H1 (cell line): ENCODE measurements around the gene CBFB. TPM values are rescaled to one million over a fixed set of nuclear protein-coding genes. Genes with fewer than 3 reads are reported as not detected.
A peak's percentile ranks its signal among the peaks of the same experiment; 100 is the strongest.

ENCODE experiments used
- CTBP2 ChIP-seq: IDR thresholded peaks from 2 replicates; pipeline ENCODE4 v1.7.0; 2011; ENCODE audit warnings: borderline replicate concordance, mild to moderate bottlenecking, moderate library complexity, mixed read lengths, low read length; ENCODE audit not compliant: insufficient read depth, insufficient read length
- EP300 ChIP-seq, 2 experiments: IDR thresholded peaks; 1 replicate in 1 of 2; 2 replicates in 1 of 2; pipeline ENCODE4 v1.6.1; 2011 to 2012; ENCODE audit warnings: low read depth in 2 of 2, low read length in 2 of 2, mild to moderate bottlenecking in 2 of 2, borderline replicate concordance in 1 of 2, inconsistent platforms in 1 of 2, moderate library complexity in 1 of 2
- GTF2F1 ChIP-seq: IDR thresholded peaks from 2 replicates; pipeline ENCODE4 v1.6.1; 2012; ENCODE audit warnings: low read depth, low read length, improper control_type of control experiment, borderline replicate concordance
- JUND ChIP-seq: IDR thresholded peaks from 2 replicates; pipeline ENCODE4 v1.6.1; 2011; ENCODE audit warnings: mild to moderate bottlenecking, improper control_type of control experiment, low read length
- PHF8 ChIP-seq: fragments of 200-600 bp; sonication (generic); conservative IDR thresholded peaks from 2 replicates; pipeline ENCODE4 v1.7.1; 2012; ENCODE audit warnings: low read depth, mild to moderate bottlenecking, inconsistent platforms, low read length, moderate library complexity
- RAD21 ChIP-seq, 2 experiments: IDR thresholded peaks in 1 of 2; conservative IDR thresholded peaks in 1 of 2; 2 replicates each; pipeline ENCODE4 v1.6.1; 2011; ENCODE audit warnings: low read depth in 2 of 2, low read length in 2 of 2, improper control_type of control experiment in 1 of 2, inconsistent platforms in 1 of 2, mild to moderate bottlenecking in 1 of 2, moderate library complexity in 1 of 2
- SIX5 ChIP-seq: IDR thresholded peaks from 2 replicates; pipeline ENCODE4 v1.6.1; 2011; ENCODE audit warnings: mild to moderate bottlenecking, low read depth, low read length
- SUZ12 ChIP-seq: fragments of 200-600 bp; sonication (generic); IDR thresholded peaks from 2 replicates; pipeline ENCODE4 v1.6.1; 2012; ENCODE audit warnings: mild to moderate bottlenecking, inconsistent platforms, low read length, moderate library complexity, mixed read lengths
- TCF12 ChIP-seq: IDR thresholded peaks from 2 replicates; pipeline ENCODE4 v1.6.1; 2011; ENCODE audit warnings: low read depth, mild to moderate bottlenecking, low read length
- polyA plus RNA-seq, 7 experiments: library from polyadenylated mRNA; depleted of rRNA in 3 of 7; stranded (reverse) in 5 of 7; unstranded in 2 of 7; fragments of >200 nt in 5 of 7; fragments of 200-250 nt in 2 of 7; gene quantifications; 1 replicate in 5 of 7; 2 replicates in 1 of 7; 4 replicates in 1 of 7; pipeline versions ENCODE4 v1.2.1 to v1.2.3, GENCODE V29; 2011 to 2013; ENCODE audit warnings: missing spikeins in 2 of 7, mixed read lengths in 2 of 7
- total RNA-seq: library from RNA; stranded (reverse); fragmentation: NEBNext Ultra II Directional; extraction: Animal tissue kit (Norgen Biotek cat#: 25700); gene quantifications from 2 replicates; pipeline ENCODE4 v1.2.1, GENCODE V29; 2021

The CBFB gene
- total and polyA plus RNA-seq, 2 of the 8 experiments (the other 6 are each of a cell fraction or from before 2014, with no cell fraction given) = 11.5 to 31.6 TPM

DNA sequence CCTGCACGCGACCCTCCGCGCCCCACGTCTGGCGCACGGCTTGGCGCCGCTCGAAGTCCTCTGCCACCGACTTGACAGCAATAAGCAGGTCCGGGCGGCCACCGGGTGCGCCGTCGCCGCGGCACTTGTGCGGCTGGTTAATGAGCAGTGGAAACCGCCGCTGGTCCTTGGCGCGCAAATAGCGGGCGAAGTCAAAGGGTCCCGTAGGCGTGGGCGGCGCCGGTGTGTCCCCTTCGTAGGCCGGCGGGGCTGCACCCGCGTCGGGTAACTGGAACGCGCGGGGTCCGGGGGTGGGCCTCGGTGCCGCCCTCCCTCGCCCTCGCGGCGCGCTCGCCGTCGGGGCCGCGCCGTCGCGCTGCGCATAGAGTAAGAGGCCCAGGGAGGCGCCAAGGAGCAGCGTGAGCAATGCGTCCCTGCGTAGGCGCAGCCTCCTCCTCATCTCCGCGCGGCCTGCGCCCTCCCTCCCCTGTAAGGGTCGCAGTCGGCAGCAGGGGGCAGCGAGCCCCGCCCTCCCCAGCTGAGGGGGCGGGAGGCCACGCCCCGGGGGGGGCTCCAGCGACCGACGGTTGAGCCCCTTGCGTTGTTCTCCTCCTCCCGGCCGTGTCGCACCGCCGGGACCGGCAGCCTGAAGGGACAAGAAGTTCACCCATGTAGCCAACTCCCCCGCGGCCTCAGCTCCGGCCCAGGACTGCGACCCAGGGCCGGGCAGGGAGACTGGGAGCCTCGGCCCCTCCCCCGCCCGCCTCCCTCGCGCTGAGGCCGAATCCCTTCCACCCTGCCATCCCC lies 121.3 kb downstream of the CBFB start (continued):
- no peak for TF ChIP-seq EP300 (IDR thresholded peaks at IDR 0.05; ENCODE audit: borderline replicate concordance in 1 of 2, low read depth in 2 of 2, low read length in 2 of 2)
- no peak for TF ChIP-seq SIX5
- no peak for TF ChIP-seq GTF2F1
- TF ChIP-seq SUZ12 = 0 out of 2 replicates have a peak, but pooled peaks have one; percentile 1
- TF ChIP-seq TCF12 = no peak
- no peak for TF ChIP-seq PHF8
- TF ChIP-seq CTBP2 = no peak
- TF ChIP-seq RAD21 (IDR thresholded peaks at IDR 0.05 in 1 of 2, conservative IDR thresholded peaks at IDR 0.05 in 1 of 2; ENCODE audit: low read depth in 2 of 2, low read length in 2 of 2) = peak in 1 of 2 experiments; percentile 1; a peak in 2 of 4 replicates
- TF ChIP-seq JUND = no peak
